ENCODE data around the gene ALAS2. TPM values are rescaled to one million over a fixed set of nuclear protein-coding genes. Genes with fewer than 3 reads are reported as not detected.
A peak's percentile ranks its signal among the peaks of the same experiment; 100 is the strongest.
"Not testable (repeated sequence)": the region's sequence is repeated elsewhere in the genome, so short reads cannot be mapped to it uniquely, and the experiment has no call there.

ALAS2 gene
- total RNA-seq, 1 experiment from 2014 or later = not detected

DNA sequence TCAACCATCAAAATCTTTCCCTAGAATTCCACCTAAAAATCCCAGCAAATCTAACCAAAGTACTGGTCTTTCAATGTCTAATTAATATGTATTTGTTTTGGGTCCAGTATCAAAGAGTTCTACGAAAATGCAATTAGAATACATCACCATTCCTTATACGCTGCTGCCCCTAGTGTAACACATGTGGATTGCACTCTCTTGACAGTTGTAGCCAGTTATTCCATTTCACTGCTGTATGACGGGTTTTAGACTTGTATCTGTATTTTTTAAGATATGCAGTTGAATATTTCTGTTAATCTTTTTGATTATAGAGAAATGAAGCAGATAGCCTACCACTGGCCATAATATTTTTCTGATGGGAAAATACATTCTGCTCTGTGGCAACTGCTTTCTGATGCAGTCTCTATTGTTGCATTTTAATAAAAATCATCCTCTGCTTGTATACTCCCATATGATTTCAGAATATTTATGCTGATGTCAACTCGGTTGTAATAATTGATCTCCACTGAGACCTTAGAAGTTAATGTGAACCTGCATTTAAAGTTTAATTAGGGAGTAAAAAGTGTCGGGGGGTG lies 27.0 kb upstream of the ALAS2 start:
- ChIA-PET POLR2A (no interaction called here), CTCF (interaction anchor here (0.9 kb wide), 1 partner anchor 166 kb away, joined by 4 read pairs; no protein-coding TSS in a partner anchor)
- BruUV-seq (replicated peaks) = no TSS peak
- H3K4me1 Mint-ChIP-seq (ENCODE audit: low read depth, unreplicated experiment) = no peaks in the 10 kb centered on the region
- H3K4me1 ChIP-seq = no peaks in the 10 kb centered on the region
- intact Hi-C loops (cut with micrococcal nuclease; ENCODE audit: unreplicated experiment) = loop anchor here (5.0 kb wide), 1 partner anchor 415 kb away; no protein-coding TSS in a partner anchor
- peak; percentile 52 to 69 for TF ChIP-seq CTCF (IDR thresholded peaks at IDR 0.05; ENCODE audit: insufficient read depth in 1 of 2, low read depth in 1 of 2, low read length in 1 of 2, severe bottlenecking in 1 of 2, unreplicated experiment in 1 of 2)
- no peak overlapping the region for H3K4me3 ChIP-seq (ENCODE audit: low read depth, low read length)
- no peaks in the 10 kb centered on the region for H3K36me3 ChIP-seq (ENCODE audit: control insufficient read depth, insufficient read depth, low read length)
- no peak overlapping the region for H3K4me3 Mint-ChIP-seq (ENCODE audit: unreplicated experiment)
- H3K27me3 ChIP-seq (replicated peaks; ENCODE audit: control insufficient read depth, insufficient read depth, low read length) = no peaks in the 10 kb centered on the region
- no peaks in the 10 kb centered on the region for H3K36me3 Mint-ChIP-seq (ENCODE audit: insufficient read depth, unreplicated experiment)
- no peaks in the 10 kb centered on the region for H3K9me3 Mint-ChIP-seq (ENCODE audit: unreplicated experiment)
- no peaks in the 10 kb centered on the region for H3K9me3 ChIP-seq
- no peak overlapping the region for H3K27ac Mint-ChIP-seq (ENCODE audit: unreplicated experiment)
- no peaks in the 10 kb centered on the region for H3K27me3 Mint-ChIP-seq (ENCODE audit: insufficient read depth, unreplicated experiment)
- peak in 1 of 2 experiments; percentile 33 for DNase-seq

GRCh38 chrX:55056820-55057674 lies 26.3 kb upstream of the ALAS2 start:
- H3K36me3 Mint-ChIP-seq (ENCODE audit: insufficient read depth, unreplicated experiment) = no peaks in the 10 kb centered on the region
- H3K9me3 ChIP-seq = no peaks in the 10 kb centered on the region
- no peak overlapping the region for H3K27ac Mint-ChIP-seq (ENCODE audit: unreplicated experiment)
- H3K36me3 ChIP-seq (ENCODE audit: control insufficient read depth, insufficient read depth, low read length) = no peaks in the 10 kb centered on the region
- no peaks in the 10 kb centered on the region for H3K4me1 Mint-ChIP-seq (ENCODE audit: low read depth, unreplicated experiment)
- no peaks in the 10 kb centered on the region for H3K9me3 Mint-ChIP-seq (ENCODE audit: unreplicated experiment)
- intact Hi-C loops (cut with micrococcal nuclease; ENCODE audit: unreplicated experiment) = loop anchor here (5.0 kb wide), 1 partner anchor 415 kb away; no protein-coding TSS in a partner anchor
- H3K27me3 ChIP-seq (replicated peaks; ENCODE audit: control insufficient read depth, insufficient read depth, low read length) = no peaks in the 10 kb centered on the region
- no peak overlapping the region for H3K4me3 Mint-ChIP-seq (ENCODE audit: unreplicated experiment)
- TF ChIP-seq CTCF (IDR thresholded peaks at IDR 0.05; ENCODE audit: insufficient read depth in 1 of 2, low read depth in 1 of 2, low read length in 1 of 2, severe bottlenecking in 1 of 2, unreplicated experiment in 1 of 2) = no peak
- ChIA-PET CTCF (interaction anchor here (0.5 to 0.9 kb wide), 2 partner anchors 165 to 307 kb away, joined by 3 to 4 read pairs; no protein-coding TSS in a partner anchor), POLR2A (no interaction called here)
- no peak overlapping the region for H3K4me3 ChIP-seq (ENCODE audit: low read depth, low read length)
- no peaks in the 10 kb centered on the region for H3K27me3 Mint-ChIP-seq (ENCODE audit: insufficient read depth, unreplicated experiment)
- BruUV-seq (replicated peaks) = no TSS peak
- H3K4me1 ChIP-seq = no peaks in the 10 kb centered on the region
- no peak for DNase-seq

DNA sequence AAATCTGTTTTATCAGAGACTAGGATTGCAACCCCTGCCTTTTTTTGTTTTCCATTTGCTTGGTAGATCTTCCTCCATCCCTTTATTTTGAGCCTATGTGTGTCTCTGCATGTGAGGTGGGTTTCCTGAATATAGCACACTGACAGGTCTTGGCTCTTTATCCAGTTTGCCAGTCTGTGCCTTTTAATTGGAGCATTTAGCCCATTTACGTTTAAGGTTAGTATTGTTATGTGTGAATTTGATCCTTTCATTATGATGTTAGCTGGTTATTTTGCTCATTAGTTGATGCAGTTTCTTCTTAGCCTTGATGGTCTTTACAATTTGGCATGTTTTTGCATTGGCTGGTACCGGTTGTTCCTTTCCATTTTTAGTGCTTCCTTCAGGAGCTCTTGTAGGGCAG lies 19.8 kb upstream of the ALAS2 start:
- H3K4me3 Mint-ChIP-seq (ENCODE audit: unreplicated experiment); H3K9me3 Mint-ChIP-seq (ENCODE audit: unreplicated experiment); intact Hi-C loops (cut with micrococcal nuclease; ENCODE audit: unreplicated experiment); H3K4me1 Mint-ChIP-seq (ENCODE audit: low read depth, unreplicated experiment); H3K4me1 ChIP-seq; H3K9me3 ChIP-seq; DNase-seq; H3K27ac Mint-ChIP-seq (ENCODE audit: unreplicated experiment); CTCF ChIA-PET; POLR2A ChIA-PET; H3K4me3 ChIP-seq (ENCODE audit: low read depth, low read length); H3K36me3 Mint-ChIP-seq (ENCODE audit: insufficient read depth, unreplicated experiment); H3K27me3 ChIP-seq (replicated peaks; ENCODE audit: control insufficient read depth, insufficient read depth, low read length); BruUV-seq (replicated peaks); H3K27me3 Mint-ChIP-seq (ENCODE audit: insufficient read depth, unreplicated experiment); H3K36me3 ChIP-seq (ENCODE audit: control insufficient read depth, insufficient read depth, low read length): not testable (repeated sequence)

Measured in Caco-2 (cell line).